Neutrophil (primary cell): ENCODE measurements around the gene STH.

ENCODE experiments used
- H3K27ac ChIP-seq: fragments of 200-600 bp; sonication (generic); 2 replicates; pipeline ENCODE4 v1.5.1; 2016; ENCODE audit warnings: mild to moderate bottlenecking, moderate library complexity
- H3K27me3 ChIP-seq: fragments of 200-600 bp; sonication (generic); 2 replicates; pipeline ENCODE4 v1.6.0; 2016; ENCODE audit warnings: mild to moderate bottlenecking
- H3K36me3 ChIP-seq: fragments of 200-600 bp; sonication (generic); 2 replicates; pipeline ENCODE4 v1.5.1; 2017
- H3K4me1 ChIP-seq, 2 experiments: fragments of 200-600 bp in 1 of 2; sonication (generic) in 1 of 2; 1 replicate in 1 of 2; 2 replicates in 1 of 2; pipeline versions ENCODE4 v1.5.1 to v1.6.1; 2013 to 2016; ENCODE audit warnings: low read depth in 1 of 2, low read length in 1 of 2, mild to moderate bottlenecking in 1 of 2, moderate library complexity in 1 of 2; ENCODE audit not compliant: control insufficient read depth in 1 of 2, insufficient read depth in 1 of 2
- H3K4me3 ChIP-seq, 2 experiments: fragments of 200-600 bp in 1 of 2; sonication (generic) in 1 of 2; 1 replicate in 1 of 2; 2 replicates in 1 of 2; pipeline ENCODE4 v1.5.1; 2013 to 2016; ENCODE audit warnings: low read depth in 1 of 2, low read length in 1 of 2, mild to moderate bottlenecking in 1 of 2, moderate library complexity in 1 of 2
- H3K9me3 ChIP-seq: fragments of 200-600 bp; sonication (generic); 2 replicates; pipeline ENCODE4 v1.5.1; 2016
- CTCF ChIP-seq: fragments of 200-600 bp; sonication (generic); IDR thresholded peaks from 2 replicates; pipeline ENCODE4 v1.5.1; 2016; ENCODE audit warnings: antibody characterized with exemption

The STH gene

DNA sequence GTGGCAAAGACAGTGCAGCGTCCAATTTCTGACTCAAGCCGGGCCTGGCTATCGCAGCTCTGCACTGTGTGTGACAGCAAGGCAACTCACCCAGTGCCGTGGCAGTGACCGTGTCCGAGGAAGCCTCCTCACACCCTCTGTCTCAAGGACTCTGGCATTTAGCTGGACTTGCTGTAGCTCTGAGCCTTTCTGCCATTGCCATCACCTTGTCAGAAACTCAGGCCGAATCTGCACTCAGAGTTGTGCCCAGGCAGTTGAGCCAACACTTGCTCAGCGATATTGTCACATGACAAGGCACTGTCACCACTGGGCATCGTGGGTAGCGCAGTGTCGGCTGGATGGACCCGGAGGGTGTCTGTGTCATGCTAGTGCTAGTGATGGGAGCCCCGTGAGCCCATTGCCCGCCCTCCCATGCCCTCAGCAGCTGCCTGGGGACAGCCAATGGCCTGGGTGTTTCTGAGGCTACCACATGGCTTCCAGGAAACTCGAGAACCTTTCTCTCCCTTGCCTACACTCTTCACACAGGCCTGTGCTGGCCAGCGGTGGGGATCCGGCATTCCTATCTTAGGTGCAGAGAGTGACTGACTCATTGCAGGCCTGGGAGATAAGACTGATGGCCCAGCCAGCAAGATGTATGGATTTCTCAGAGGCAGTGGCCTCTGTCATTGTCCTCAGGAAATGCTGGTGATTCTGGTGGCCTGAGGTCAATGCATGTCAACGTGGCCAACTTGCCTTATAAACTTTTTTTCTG lies 22.1 kb upstream of the STH start:
- no peaks in the 10 kb centered on the region for H3K36me3 ChIP-seq
- no peak for TF ChIP-seq CTCF
- H3K27ac ChIP-seq, result no peak overlapping the region
- no peaks in the 10 kb centered on the region for H3K9me3 ChIP-seq
- H3K4me3 ChIP-seq, result no peak overlapping the region
- peaks cover 10% of the 10 kb centered on the region for H3K27me3 ChIP-seq
- no peaks in the 10 kb centered on the region for H3K4me1 ChIP-seq

- Histone ChIP-seq H3K36me3 (no peaks in the 10 kb centered on the region), H3K27me3 (peaks cover 10% of the 10 kb centered on the region), H3K4me3 (no peak overlapping the region), H3K9me3 (no peaks in the 10 kb centered on the region), H3K4me1 (no peaks in the 10 kb centered on the region), H3K27ac (no peak overlapping the region)
- TF ChIP-seq CTCF, result no peak
Observed at GRCh38 chr17:45977506-45977824, 21.6 kb upstream of the STH start.

DNA sequence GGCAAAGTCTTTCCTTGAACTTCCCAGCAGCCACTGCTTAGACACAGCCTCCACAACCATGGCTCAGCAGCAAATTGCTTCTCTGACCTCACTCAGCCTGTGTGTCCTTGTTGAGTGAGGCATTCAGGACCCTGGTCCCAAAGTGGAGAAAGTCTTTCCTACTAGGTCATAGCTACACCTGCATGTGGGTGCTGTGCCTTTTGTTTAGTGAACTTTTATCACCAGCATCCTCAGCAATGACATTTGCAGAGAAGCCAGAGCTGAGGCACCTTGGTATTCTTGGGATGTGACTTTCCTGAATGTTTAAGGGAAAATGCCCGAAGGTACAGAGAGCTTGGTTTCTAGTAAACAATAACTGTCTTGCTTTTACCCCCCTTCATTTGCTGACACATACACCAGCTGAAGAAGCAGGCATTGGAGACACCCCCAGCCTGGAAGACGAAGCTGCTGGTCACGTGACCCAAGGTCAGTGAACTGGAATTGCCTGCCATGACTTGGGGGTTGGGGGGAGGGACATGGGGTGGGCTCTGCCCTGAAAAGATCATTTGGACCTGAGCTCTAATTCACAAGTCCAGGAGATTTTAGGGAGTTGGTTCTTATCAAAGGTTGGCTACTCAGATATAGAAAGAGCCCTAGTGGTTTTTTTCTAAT lies 20.9 kb upstream of the STH start:
- Histone ChIP-seq H3K27ac (no peak overlapping the region), H3K4me3 (no peak overlapping the region), H3K27me3 (peaks cover 6% of the 10 kb centered on the region), H3K9me3 (no peaks in the 10 kb centered on the region), H3K36me3 (no peaks in the 10 kb centered on the region), H3K4me1 (no peaks in the 10 kb centered on the region)
- TF ChIP-seq CTCF, result no peak

DNA sequence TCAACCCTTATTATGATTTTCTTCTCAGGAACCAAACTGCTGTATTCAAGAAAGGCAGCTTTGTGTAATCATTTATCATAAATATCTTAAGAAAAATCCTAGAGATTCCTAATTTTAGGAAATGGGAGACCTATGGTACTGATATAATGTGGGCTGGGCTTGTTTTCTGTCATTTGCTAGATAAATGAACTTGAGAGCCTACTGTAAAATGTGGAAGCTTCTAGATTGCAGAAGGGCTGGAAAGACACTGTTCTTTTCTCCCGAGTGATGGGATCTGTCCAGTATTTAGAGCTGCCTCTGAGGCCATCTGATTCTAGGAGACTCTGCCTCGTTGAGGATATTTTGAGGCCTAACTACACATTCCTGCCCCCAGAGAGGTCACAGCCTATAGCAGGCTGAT lies 19.9 kb upstream of the STH start:
- Histone ChIP-seq H3K4me3 (no peak overlapping the region), H3K27me3 (no peaks in the 10 kb centered on the region), H3K36me3 (no peaks in the 10 kb centered on the region), H3K4me1 (no peaks in the 10 kb centered on the region), H3K27ac (no peak overlapping the region), H3K9me3 (no peaks in the 10 kb centered on the region)
- no peak for TF ChIP-seq CTCF

GRCh38 chr17:45980855-45981254 lies 18.2 kb upstream of the STH start:
- Histone ChIP-seq H3K4me3 (no peak overlapping the region), H3K27me3 (no peaks in the 10 kb centered on the region), H3K9me3 (no peaks in the 10 kb centered on the region), H3K36me3 (no peaks in the 10 kb centered on the region), H3K27ac (no peak overlapping the region), H3K4me1 (no peaks in the 10 kb centered on the region)
- TF ChIP-seq CTCF, result no peak
